Nephron progenitor cell (in vitro differentiated cells): ENCODE data around the gene TIMM22.

Experiments used
- DNase-seq: peaks from one replicate; pipeline ENCODE4 v3.0.0; 2021
- H3K27ac Mint-ChIP-seq: 2 replicates; pipeline ENCODE4 v1.8.0; 2021; ENCODE audit warnings: mild to moderate bottlenecking, moderate library complexity, mixed read lengths
- H3K27me3 Mint-ChIP-seq: 2 replicates; pipeline ENCODE4 v1.8.0; 2021; ENCODE audit warnings: mild to moderate bottlenecking, low read depth, mixed read lengths; ENCODE audit not compliant: poor library complexity
- H3K36me3 Mint-ChIP-seq: 2 replicates; pipeline ENCODE4 v1.8.0; 2021; ENCODE audit warnings: low read depth, mixed read lengths
- H3K4me1 Mint-ChIP-seq: 2 replicates; pipeline ENCODE4 v1.8.0; 2021; ENCODE audit warnings: mixed read lengths
- H3K4me3 Mint-ChIP-seq: 2 replicates; pipeline ENCODE4 v1.8.0; 2021; ENCODE audit warnings: mild to moderate bottlenecking, moderate library complexity, mixed read lengths
- H3K9me3 Mint-ChIP-seq: 2 replicates; pipeline ENCODE4 v1.8.0; 2021; ENCODE audit warnings: mild to moderate bottlenecking, moderate library complexity, mixed read lengths
- TF ChIP-seq, protein P1 (sequence below): fragments of 200-600 bp; sonication (generic); IDR thresholded peaks from 2 replicates; pipeline ENCODE4 v1.5.0; 2021; ENCODE audit warnings: antibody characterized with exemption

TIMM22 gene

DNA sequence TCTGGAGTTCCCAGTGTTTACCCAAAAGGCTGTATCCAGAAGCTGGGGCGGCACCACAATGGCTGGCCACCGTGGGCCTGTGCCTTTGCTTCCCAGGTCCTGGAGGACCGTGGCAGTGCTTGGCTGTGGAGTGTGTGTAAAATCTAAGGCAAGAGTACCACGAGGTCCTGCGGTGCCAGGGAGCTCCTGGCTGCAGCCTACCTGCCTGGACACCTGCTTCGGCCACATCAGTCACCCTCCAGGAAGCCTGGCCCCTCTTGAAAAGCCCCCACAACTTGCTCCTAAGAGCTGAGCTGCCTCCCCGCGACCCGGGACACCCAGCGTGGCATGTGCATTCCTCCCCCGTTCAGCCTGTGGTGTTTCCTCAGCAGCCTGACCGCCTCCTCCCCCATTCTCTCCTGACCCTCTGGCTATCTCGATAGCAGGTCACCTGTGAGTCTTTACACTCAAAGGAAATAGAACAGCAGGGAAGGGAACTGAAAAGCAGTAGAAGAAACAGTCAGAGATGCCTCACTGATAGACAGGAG, 7.9 kb downstream of the TIMM22 start:
- Mint-ChIP-seq H3K4me3 (no peak overlapping the region), H3K4me1 (peaks cover 16% of the 10 kb centered on the region), H3K27ac (peak overlapping the region; percentile 96), H3K27me3 (no peaks in the 10 kb centered on the region), H3K36me3 (peaks cover 36% of the 10 kb centered on the region), H3K9me3 (no peaks in the 10 kb centered on the region)
- TF ChIP-seq, protein P1, sequence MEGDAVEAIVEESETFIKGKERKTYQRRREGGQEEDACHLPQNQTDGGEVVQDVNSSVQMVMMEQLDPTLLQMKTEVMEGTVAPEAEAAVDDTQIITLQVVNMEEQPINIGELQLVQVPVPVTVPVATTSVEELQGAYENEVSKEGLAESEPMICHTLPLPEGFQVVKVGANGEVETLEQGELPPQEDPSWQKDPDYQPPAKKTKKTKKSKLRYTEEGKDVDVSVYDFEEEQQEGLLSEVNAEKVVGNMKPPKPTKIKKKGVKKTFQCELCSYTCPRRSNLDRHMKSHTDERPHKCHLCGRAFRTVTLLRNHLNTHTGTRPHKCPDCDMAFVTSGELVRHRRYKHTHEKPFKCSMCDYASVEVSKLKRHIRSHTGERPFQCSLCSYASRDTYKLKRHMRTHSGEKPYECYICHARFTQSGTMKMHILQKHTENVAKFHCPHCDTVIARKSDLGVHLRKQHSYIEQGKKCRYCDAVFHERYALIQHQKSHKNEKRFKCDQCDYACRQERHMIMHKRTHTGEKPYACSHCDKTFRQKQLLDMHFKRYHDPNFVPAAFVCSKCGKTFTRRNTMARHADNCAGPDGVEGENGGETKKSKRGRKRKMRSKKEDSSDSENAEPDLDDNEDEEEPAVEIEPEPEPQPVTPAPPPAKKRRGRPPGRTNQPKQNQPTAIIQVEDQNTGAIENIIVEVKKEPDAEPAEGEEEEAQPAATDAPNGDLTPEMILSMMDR, result no peak
- no peak for DNase-seq

DNA sequence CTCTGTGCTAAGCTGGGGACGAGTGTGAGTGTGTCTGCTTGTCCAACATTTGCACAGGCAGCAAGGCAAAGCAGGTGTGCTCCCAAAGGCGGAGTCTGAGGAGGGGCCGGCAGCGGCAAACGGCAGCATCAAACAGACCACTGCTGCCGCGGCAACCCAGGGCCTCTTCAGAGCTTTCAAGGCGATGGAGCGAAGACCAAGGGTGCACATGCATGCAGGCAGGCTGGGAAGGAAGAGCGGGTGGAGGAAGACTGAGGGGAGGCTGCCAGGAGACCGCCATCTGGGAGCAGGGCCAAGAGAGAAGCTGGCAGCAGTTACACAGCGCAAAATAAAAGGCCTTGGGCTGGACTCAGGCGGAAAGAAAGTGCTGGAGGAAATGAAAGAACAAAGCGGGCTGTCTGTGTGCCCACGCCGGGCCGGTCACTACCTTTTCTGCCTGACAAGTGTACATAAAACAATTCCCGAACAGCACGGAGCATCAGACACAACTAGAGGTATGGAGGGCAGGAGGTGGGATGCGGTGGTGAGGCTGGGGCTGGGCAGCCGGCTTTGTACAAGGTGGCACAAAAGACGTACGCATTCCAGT, 8.5 kb downstream of the TIMM22 start:
- TF ChIP-seq, protein P1, result no peak
- H3K4me1 Mint-ChIP-seq, result peaks cover 13% of the 10 kb centered on the region
- no peaks in the 10 kb centered on the region for H3K27me3 Mint-ChIP-seq
- DNase-seq, result no peak
- peaks cover 32% of the 10 kb centered on the region for H3K36me3 Mint-ChIP-seq
- peak overlapping the region; percentile 96 for H3K27ac Mint-ChIP-seq
- no peak overlapping the region for H3K4me3 Mint-ChIP-seq
- H3K9me3 Mint-ChIP-seq, result no peaks in the 10 kb centered on the region

DNA sequence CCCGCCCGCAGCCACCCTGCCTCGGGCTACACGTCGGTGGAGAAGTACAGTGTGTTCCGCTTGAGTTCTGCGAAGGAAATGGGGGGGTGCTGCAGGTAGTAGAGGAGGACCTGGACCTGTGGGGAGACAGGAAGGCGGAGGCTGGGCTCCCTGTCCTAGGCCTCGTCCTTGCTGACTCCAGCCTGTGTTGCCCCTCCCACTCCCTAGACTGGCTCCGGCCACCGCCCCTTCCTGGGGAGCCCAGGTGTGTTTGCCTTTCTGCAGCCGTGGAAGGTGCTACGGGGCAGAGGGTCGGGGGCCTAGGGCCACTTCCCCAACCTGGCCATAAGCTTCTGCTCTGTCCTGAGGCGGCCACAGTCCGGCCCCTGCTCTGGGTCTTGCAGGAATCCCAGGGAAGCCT, 9.1 kb downstream of the TIMM22 start:
- Mint-ChIP-seq H3K4me3 (no peak overlapping the region), H3K9me3 (no peaks in the 10 kb centered on the region), H3K4me1 (peaks cover 11% of the 10 kb centered on the region), H3K36me3 (peaks cover 26% of the 10 kb centered on the region), H3K27me3 (no peaks in the 10 kb centered on the region), H3K27ac (peak overlapping the region; percentile 96)
- TF ChIP-seq, protein P1, result no peak
- DNase-seq, result no peak

GRCh38 chr17:1007310-1008007, 10.5 kb downstream of the TIMM22 start:
- Mint-ChIP-seq H3K4me3 (no peak overlapping the region), H3K4me1 (peaks cover 11% of the 10 kb centered on the region), H3K9me3 (no peaks in the 10 kb centered on the region), H3K27me3 (no peaks in the 10 kb centered on the region), H3K27ac (no peak overlapping the region), H3K36me3 (peaks cover 20% of the 10 kb centered on the region)
- TF ChIP-seq, protein P1, result no peak
- DNase-seq, result no peak

- DNase-seq, result no peak
- TF ChIP-seq, protein P1, result no peak
- Mint-ChIP-seq H3K27ac (no peak overlapping the region), H3K4me1 (peaks cover 11% of the 10 kb centered on the region), H3K9me3 (no peaks in the 10 kb centered on the region), H3K36me3 (peaks cover 13% of the 10 kb centered on the region), H3K27me3 (no peaks in the 10 kb centered on the region), H3K4me3 (no peak overlapping the region)
Observed at GRCh38 chr17:1008008-1008761, 11.3 kb downstream of the TIMM22 start.
